Endothelial cell of umbilical vein (primary cell): Measurements from ENCODE around the gene PIKFYVE.
"Not testable (repeated sequence)": the region's sequence is repeated elsewhere in the genome, so short reads cannot be mapped to it uniquely, and the experiment has no call there.

Source experiments
- CTCF ChIP-seq, 2 donors: IDR thresholded peaks; 1 replicate in 1 of 2; 2 replicates in 1 of 2; pipeline ENCODE4 v1.5.1; 2011; ENCODE audit warnings: low read length in 2 of 2, mild to moderate bottlenecking in 2 of 2, moderate library complexity in 2 of 2, control low read depth in 1 of 2, inconsistent platforms in 1 of 2, low read depth in 1 of 2; ENCODE audit not compliant: insufficient read depth in 1 of 2; ENCODE audit errors: extremely low read depth in 1 of 2
- JUN ChIP-seq: IDR thresholded peaks from 2 replicates; pipeline ENCODE4 v1.6.1; 2011; ENCODE audit warnings: borderline replicate concordance, low read depth; ENCODE audit not compliant: insufficient read length, insufficient read depth
- POLR2A ChIP-seq: IDR thresholded peaks from 2 replicates; pipeline ENCODE4 v1.6.1; 2012; ENCODE audit warnings: low read depth, mild to moderate bottlenecking, control low read depth, low read length
- POLR2AphosphoS5 ChIP-seq: IDR thresholded peaks from 2 replicates; pipeline ENCODE4 v1.6.1; 2012; ENCODE audit warnings: low read depth, mild to moderate bottlenecking, control low read depth, low read length, moderate library complexity; ENCODE audit not compliant: insufficient read depth

GRCh38 chr2:208267526-208267925, 1.5 kb downstream of the PIKFYVE start:
- TF ChIP-seq POLR2AphosphoS5; CTCF (IDR thresholded peaks at IDR 0.05; ENCODE audit: extremely low read depth in 1 of 2, insufficient read depth in 1 of 2, low read depth in 1 of 2, low read length in 2 of 2); POLR2A; JUN: not testable (repeated sequence)
